Measurements from ENCODE around the gene PARVA. TPM values are rescaled to one million over a fixed set of nuclear protein-coding genes. Genes with fewer than 3 reads are reported as not detected.

Gene PARVA
- total and polyA plus RNA-seq, 9 of the 15 experiments (the other 6 are each of a cell fraction or from before 2014, with no cell fraction given) = 0.11 TPM; not detected in 8

DNA sequence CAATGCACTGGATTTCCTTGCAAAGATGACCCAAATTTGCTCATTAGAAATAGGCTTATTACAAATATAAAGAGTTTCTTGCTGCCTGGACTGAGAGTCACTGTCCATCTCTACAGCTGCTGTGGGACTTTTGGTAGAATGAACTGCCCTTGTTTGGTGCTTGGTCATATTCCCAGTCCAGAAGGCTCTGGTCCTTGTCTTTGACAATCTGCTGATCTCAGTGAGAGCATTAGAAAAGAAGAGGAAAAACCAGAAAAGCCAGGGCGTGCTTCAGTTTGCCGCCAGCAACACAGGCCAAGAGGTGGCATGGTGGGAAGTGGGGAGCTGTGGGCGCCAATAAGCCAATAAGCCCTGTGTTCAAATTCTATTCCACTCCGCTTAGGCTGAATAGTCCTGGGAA lies 48.2 kb upstream of the PARVA start (continued):
- TF ChIP-seq, protein P1, sequence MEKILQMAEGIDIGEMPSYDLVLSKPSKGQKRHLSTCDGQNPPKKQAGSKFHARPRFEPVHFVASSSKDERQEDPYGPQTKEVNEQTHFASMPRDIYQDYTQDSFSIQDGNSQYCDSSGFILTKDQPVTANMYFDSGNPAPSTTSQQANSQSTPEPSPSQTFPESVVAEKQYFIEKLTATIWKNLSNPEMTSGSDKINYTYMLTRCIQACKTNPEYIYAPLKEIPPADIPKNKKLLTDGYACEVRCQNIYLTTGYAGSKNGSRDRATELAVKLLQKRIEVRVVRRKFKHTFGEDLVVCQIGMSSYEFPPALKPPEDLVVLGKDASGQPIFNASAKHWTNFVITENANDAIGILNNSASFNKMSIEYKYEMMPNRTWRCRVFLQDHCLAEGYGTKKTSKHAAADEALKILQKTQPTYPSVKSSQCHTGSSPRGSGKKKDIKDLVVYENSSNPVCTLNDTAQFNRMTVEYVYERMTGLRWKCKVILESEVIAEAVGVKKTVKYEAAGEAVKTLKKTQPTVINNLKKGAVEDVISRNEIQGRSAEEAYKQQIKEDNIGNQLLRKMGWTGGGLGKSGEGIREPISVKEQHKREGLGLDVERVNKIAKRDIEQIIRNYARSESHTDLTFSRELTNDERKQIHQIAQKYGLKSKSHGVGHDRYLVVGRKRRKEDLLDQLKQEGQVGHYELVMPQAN (IDR thresholded peaks at IDR 0.05; ENCODE audit: borderline replicate concordance) = no peak
- TF ChIP-seq ZBTB1 (CRISPR knock-in tag; IDR thresholded peaks at IDR 0.05; ENCODE audit: borderline replicate concordance, low read depth) (no peak), NR3C1 (CRISPR knock-in tag; IDR thresholded peaks at IDR 0.05) (no peak), MCM3 (IDR thresholded peaks at IDR 0.05) (no peak)
- TF ChIP-seq, protein P2, sequence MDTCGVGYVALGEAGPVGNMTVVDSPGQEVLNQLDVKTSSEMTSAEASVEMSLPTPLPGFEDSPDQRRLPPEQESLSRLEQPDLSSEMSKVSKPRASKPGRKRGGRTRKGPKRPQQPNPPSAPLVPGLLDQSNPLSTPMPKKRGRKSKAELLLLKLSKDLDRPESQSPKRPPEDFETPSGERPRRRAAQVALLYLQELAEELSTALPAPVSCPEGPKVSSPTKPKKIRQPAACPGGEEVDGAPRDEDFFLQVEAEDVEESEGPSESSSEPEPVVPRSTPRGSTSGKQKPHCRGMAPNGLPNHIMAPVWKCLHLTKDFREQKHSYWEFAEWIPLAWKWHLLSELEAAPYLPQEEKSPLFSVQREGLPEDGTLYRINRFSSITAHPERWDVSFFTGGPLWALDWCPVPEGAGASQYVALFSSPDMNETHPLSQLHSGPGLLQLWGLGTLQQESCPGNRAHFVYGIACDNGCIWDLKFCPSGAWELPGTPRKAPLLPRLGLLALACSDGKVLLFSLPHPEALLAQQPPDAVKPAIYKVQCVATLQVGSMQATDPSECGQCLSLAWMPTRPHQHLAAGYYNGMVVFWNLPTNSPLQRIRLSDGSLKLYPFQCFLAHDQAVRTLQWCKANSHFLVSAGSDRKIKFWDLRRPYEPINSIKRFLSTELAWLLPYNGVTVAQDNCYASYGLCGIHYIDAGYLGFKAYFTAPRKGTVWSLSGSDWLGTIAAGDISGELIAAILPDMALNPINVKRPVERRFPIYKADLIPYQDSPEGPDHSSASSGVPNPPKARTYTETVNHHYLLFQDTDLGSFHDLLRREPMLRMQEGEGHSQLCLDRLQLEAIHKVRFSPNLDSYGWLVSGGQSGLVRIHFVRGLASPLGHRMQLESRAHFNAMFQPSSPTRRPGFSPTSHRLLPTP (IDR thresholded peaks at IDR 0.05; ENCODE audit: borderline replicate concordance, extremely low read depth, insufficient read length) = no peak

Measured in K562 (cell line).